ENCODE measurements around the gene CGB3.
"Not testable (repeated sequence)": the region's sequence is repeated elsewhere in the genome, so short reads cannot be mapped to it uniquely, and the experiment has no call there.

The CGB3 gene

GRCh38 chr19:49024233-49024632 is at the start of gene CGB3:
Gene CGB3, minus strand, starts transcription at chr19:49024333. Its CDS starts 362 bp downstream, at chr19:49023971.
- DNase-seq (ENCODE audit: low spot score); H3K9me3 ChIP-seq (ENCODE audit: severe bottlenecking); H3K27ac ChIP-seq (ENCODE audit: poor library complexity, severe bottlenecking); H3K4me3 ChIP-seq (ENCODE audit: severe bottlenecking); ATAC-seq (ENCODE audit: low read depth); H3K36me3 ChIP-seq (ENCODE audit: low read depth); H3K27me3 ChIP-seq (ENCODE audit: insufficient read depth, poor library complexity, severe bottlenecking); H3K4me1 ChIP-seq (ENCODE audit: insufficient read depth, poor library complexity, severe bottlenecking): not testable (repeated sequence)

GRCh38 chr19:49071860-49072547 is 47.9 kb upstream of the CGB3 start:
- Histone ChIP-seq H3K36me3 (ENCODE audit: low read depth) (no peaks in the 10 kb centered on the region), H3K9me3 (ENCODE audit: severe bottlenecking) (no peaks in the 10 kb centered on the region), H3K27me3 (ENCODE audit: insufficient read depth, poor library complexity, severe bottlenecking) (peaks cover 34% of the 10 kb centered on the region), H3K4me3 (ENCODE audit: severe bottlenecking) (peak overlapping the region; percentile 14), H3K4me1 (ENCODE audit: insufficient read depth, poor library complexity, severe bottlenecking) (peaks cover 3% of the 10 kb centered on the region), H3K27ac (ENCODE audit: poor library complexity, severe bottlenecking) (no peak overlapping the region)
- TF ChIP-seq, protein P1, sequence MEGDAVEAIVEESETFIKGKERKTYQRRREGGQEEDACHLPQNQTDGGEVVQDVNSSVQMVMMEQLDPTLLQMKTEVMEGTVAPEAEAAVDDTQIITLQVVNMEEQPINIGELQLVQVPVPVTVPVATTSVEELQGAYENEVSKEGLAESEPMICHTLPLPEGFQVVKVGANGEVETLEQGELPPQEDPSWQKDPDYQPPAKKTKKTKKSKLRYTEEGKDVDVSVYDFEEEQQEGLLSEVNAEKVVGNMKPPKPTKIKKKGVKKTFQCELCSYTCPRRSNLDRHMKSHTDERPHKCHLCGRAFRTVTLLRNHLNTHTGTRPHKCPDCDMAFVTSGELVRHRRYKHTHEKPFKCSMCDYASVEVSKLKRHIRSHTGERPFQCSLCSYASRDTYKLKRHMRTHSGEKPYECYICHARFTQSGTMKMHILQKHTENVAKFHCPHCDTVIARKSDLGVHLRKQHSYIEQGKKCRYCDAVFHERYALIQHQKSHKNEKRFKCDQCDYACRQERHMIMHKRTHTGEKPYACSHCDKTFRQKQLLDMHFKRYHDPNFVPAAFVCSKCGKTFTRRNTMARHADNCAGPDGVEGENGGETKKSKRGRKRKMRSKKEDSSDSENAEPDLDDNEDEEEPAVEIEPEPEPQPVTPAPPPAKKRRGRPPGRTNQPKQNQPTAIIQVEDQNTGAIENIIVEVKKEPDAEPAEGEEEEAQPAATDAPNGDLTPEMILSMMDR (IDR thresholded peaks at IDR 0.05; ENCODE audit: poor library complexity, severe bottlenecking), result no peak
- no peak for DNase-seq (ENCODE audit: low spot score)
- ATAC-seq (ENCODE audit: low read depth), result 0 out of 3 replicates have a peak, but pooled peaks have one; percentile 9

GRCh38 chr19:49070416-49070815 is 46.3 kb upstream of the CGB3 start:
- no peaks in the 10 kb centered on the region for H3K9me3 ChIP-seq (ENCODE audit: severe bottlenecking)
- no peak overlapping the region for H3K27ac ChIP-seq (ENCODE audit: poor library complexity, severe bottlenecking)
- H3K36me3 ChIP-seq (ENCODE audit: low read depth), result no peaks in the 10 kb centered on the region
- DNase-seq (ENCODE audit: low spot score) (no peak), ATAC-seq (ENCODE audit: low read depth) (no peak)
- no peak overlapping the region for H3K4me3 ChIP-seq (ENCODE audit: severe bottlenecking)
- H3K27me3 ChIP-seq (ENCODE audit: insufficient read depth, poor library complexity, severe bottlenecking), result peaks cover 34% of the 10 kb centered on the region
- peaks cover 3% of the 10 kb centered on the region for H3K4me1 ChIP-seq (ENCODE audit: insufficient read depth, poor library complexity, severe bottlenecking)
- TF ChIP-seq, protein P1 (IDR thresholded peaks at IDR 0.05; ENCODE audit: poor library complexity, severe bottlenecking), result no peak

- DNase-seq (ENCODE audit: low spot score) (no peak), ATAC-seq (ENCODE audit: low read depth) (no peak)
- TF ChIP-seq, protein P1 (IDR thresholded peaks at IDR 0.05; ENCODE audit: poor library complexity, severe bottlenecking), result no peak
- H3K27ac ChIP-seq (ENCODE audit: poor library complexity, severe bottlenecking), result no peak overlapping the region
- no peaks in the 10 kb centered on the region for H3K4me1 ChIP-seq (ENCODE audit: insufficient read depth, poor library complexity, severe bottlenecking)
- H3K9me3 ChIP-seq (ENCODE audit: severe bottlenecking), result no peaks in the 10 kb centered on the region
- H3K4me3 ChIP-seq (ENCODE audit: severe bottlenecking), result no peak overlapping the region
- H3K27me3 ChIP-seq (ENCODE audit: insufficient read depth, poor library complexity, severe bottlenecking), result peaks cover 27% of the 10 kb centered on the region
- no peaks in the 10 kb centered on the region for H3K36me3 ChIP-seq (ENCODE audit: low read depth)
These were observed 44.9 kb upstream of the CGB3 start for GRCh38 chr19:49069026-49069425.

GRCh38 chr19:49067554-49067953 is 43.4 kb upstream of the CGB3 start:
- Histone ChIP-seq H3K4me1 (ENCODE audit: insufficient read depth, poor library complexity, severe bottlenecking) (peaks cover 7% of the 10 kb centered on the region), H3K4me3 (ENCODE audit: severe bottlenecking) (no peak overlapping the region), H3K27ac (ENCODE audit: poor library complexity, severe bottlenecking) (no peak overlapping the region), H3K27me3 (ENCODE audit: insufficient read depth, poor library complexity, severe bottlenecking) (peaks cover 14% of the 10 kb centered on the region), H3K9me3 (ENCODE audit: severe bottlenecking) (no peaks in the 10 kb centered on the region), H3K36me3 (ENCODE audit: low read depth) (no peaks in the 10 kb centered on the region)
- TF ChIP-seq, protein P1 (IDR thresholded peaks at IDR 0.05; ENCODE audit: poor library complexity, severe bottlenecking), result no peak
- no peak for ATAC-seq (ENCODE audit: low read depth)
- DNase-seq (ENCODE audit: low spot score), result no peak

All from RWPE2 (cell line).